Hepatocyte (in vitro differentiated cells): ENCODE data around the gene SYCE3.

Experiments
- EZH2 ChIP-seq: fragments of 200-600 bp; sonication (generic); IDR thresholded peaks from 2 replicates; pipeline ENCODE4 v1.6.1; 2016; ENCODE audit warnings: antibody characterized with exemption, mild to moderate bottlenecking, borderline replicate concordance
- EZH2phosphoT487 ChIP-seq: fragments of 200-600 bp; sonication (generic); IDR thresholded peaks from one replicate; pipeline ENCODE4 v1.6.1; 2018; ENCODE audit warnings: antibody characterized with exemption, mild to moderate bottlenecking, low read depth, moderate library complexity; ENCODE audit not compliant: unreplicated experiment, severe bottlenecking
- TF ChIP-seq, protein P1 (sequence below): fragments of 200-600 bp; sonication (generic); IDR thresholded peaks from 2 replicates; pipeline ENCODE4 v1.5.1; 2016; ENCODE audit warnings: antibody characterized with exemption, mild to moderate bottlenecking; ENCODE audit not compliant: poor library complexity

DNA sequence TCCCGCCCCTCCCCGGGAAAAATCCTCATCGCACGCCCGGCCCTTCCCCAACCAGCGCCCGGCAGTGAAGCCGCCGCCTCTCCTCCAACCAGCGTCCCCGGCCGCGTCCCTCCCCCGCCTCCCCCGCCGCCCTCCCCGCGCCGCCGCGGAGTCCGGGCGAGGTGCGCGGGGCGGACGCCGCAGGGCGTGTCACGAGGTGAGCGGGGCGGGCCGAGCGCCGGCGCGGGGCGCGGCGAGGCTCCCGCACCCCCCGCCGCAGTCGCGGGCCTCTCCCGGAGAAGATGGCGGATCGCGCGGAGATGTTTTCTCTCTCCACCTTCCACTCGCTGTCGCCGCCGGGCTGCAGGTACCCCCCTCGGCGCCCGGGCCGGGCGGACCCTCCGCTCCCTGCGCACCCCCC, 37.8 kb upstream of the SYCE3 start, which contains the start of gene MAPK8IP2:
- TF ChIP-seq EZH2 = no peak
- TF ChIP-seq, protein P1, sequence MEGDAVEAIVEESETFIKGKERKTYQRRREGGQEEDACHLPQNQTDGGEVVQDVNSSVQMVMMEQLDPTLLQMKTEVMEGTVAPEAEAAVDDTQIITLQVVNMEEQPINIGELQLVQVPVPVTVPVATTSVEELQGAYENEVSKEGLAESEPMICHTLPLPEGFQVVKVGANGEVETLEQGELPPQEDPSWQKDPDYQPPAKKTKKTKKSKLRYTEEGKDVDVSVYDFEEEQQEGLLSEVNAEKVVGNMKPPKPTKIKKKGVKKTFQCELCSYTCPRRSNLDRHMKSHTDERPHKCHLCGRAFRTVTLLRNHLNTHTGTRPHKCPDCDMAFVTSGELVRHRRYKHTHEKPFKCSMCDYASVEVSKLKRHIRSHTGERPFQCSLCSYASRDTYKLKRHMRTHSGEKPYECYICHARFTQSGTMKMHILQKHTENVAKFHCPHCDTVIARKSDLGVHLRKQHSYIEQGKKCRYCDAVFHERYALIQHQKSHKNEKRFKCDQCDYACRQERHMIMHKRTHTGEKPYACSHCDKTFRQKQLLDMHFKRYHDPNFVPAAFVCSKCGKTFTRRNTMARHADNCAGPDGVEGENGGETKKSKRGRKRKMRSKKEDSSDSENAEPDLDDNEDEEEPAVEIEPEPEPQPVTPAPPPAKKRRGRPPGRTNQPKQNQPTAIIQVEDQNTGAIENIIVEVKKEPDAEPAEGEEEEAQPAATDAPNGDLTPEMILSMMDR = no peak
- TF ChIP-seq EZH2phosphoT487 = no peak
